C4-2B (cell line): ENCODE results near the gene EFNA5.

ENCODE experiments used
- H3K27ac ChIP-seq: fragments of 450-650 bp; 2 replicates; pipeline ENCODE4 v1.5.1; 2017
- ZFX ChIP-seq: fragments of 450-650 bp; IDR thresholded peaks from 2 replicates; pipeline ENCODE4 v1.6.1; 2017
- TF ChIP-seq, protein P1 (sequence below): fragments of 450-650 bp; conservative IDR thresholded peaks from 2 replicates; pipeline ENCODE4 v1.5.1; 2017; ENCODE audit warnings: mild to moderate bottlenecking

EFNA5 gene

DNA sequence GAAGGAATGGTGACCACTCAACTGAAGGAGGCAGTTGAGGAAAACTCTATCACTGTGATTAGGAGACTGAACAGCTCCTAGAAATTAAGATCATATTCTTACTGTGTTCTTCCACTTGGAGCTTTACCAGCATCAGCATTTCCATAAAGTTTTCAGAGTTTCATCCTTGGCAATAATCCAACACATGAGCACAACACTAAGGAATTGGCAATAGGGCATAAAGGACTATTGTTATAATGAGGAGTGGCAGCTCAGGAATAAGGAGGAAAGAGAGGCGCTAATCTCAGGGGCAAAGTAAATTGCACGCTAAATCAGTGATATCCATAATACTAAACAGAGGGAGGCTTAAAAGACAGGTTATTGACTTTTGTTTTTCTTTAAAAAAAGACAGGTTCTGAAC is 338.9 kb downstream of the EFNA5 start:
- no peak overlapping the region for H3K27ac ChIP-seq
- no peak for TF ChIP-seq ZFX
- TF ChIP-seq, protein P1, sequence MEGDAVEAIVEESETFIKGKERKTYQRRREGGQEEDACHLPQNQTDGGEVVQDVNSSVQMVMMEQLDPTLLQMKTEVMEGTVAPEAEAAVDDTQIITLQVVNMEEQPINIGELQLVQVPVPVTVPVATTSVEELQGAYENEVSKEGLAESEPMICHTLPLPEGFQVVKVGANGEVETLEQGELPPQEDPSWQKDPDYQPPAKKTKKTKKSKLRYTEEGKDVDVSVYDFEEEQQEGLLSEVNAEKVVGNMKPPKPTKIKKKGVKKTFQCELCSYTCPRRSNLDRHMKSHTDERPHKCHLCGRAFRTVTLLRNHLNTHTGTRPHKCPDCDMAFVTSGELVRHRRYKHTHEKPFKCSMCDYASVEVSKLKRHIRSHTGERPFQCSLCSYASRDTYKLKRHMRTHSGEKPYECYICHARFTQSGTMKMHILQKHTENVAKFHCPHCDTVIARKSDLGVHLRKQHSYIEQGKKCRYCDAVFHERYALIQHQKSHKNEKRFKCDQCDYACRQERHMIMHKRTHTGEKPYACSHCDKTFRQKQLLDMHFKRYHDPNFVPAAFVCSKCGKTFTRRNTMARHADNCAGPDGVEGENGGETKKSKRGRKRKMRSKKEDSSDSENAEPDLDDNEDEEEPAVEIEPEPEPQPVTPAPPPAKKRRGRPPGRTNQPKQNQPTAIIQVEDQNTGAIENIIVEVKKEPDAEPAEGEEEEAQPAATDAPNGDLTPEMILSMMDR, result no peak

DNA sequence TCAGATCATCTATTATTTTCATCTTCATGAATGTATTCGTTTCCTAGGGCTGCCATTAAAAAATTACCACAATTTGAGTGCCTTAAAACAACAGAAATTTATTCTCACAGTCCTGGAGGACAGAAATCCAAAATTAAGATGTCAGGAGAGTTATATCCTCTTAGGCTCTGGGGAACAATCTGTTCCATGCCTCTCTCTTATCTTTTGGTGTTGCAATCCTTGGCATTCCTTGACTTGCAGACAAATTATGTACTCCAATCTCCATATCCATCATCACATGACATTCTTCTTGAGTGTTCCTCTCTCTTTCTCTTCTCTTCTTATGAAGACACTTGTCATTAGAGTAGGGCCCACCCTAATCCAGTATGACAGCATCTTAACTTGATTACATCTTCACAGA is 339.4 kb downstream of the EFNA5 start:
- TF ChIP-seq, protein P1, result no peak
- no peak for TF ChIP-seq ZFX
- H3K27ac ChIP-seq, result no peak overlapping the region

DNA sequence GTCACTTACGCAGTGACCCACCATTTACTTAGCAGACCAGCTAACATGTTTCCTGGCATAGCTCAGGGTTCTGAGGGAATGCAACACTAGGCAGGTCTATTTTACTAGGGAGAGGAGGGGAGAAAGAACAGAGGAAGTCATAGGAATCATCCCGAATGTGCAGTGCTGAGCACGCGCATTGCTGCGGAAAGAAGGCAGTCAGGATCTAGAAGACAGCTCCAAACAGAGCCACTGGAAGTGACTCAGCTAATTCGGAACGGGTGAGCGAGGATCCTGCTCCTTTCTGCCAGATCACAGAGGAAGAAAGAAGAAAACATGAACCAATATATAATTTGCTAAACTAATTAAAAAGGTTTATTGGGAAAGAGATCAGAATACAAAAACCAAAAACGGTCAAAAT is 339.8 kb downstream of the EFNA5 start:
- no peak for TF ChIP-seq ZFX
- TF ChIP-seq, protein P1, result no peak

DNA sequence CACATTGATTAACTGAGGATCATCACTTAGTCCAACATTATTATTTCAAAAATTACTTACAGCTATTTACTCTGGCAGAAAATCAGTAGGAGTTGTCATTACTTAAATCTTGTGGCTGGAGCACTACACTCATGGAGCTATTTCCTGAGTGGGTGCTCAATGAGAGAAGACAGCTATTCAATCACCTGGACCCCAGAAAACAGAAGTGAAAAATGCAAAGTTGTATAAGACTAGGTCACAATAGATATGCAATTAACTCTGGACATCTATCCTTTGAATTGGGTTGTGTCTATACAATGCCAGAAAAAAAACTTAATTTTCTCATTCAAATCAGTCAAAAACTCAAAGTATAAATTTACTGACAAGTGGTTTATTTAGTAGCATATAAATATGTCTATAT is 340.9 kb downstream of the EFNA5 start:
- no peak overlapping the region for H3K27ac ChIP-seq
- TF ChIP-seq ZFX, result no peak
- TF ChIP-seq, protein P1, result no peak

More for the DNA sequence above, 339.8 kb downstream of the EFNA5 start:
- no peak overlapping the region for H3K27ac ChIP-seq
